Mucosa of descending colon (tissue), 3 donors: ENCODE measurements around the gene CYP46A1. TPM values are rescaled to one million over a fixed set of nuclear protein-coding genes. Genes with fewer than 3 reads are reported as not detected.
A peak's percentile ranks its signal among the peaks of the same experiment; 100 is the strongest.

Experiments used
- ATAC-seq: fragments of 200-7000 bp; cut with Tn5 transposase; one replicate; pipeline ENCODE4 v1.9.1; 2020; ENCODE audit warnings: mild to moderate bottlenecking, moderate library complexity
- DNase-seq, 3 donors: peaks; one replicate each; pipeline ENCODE4 v3.0.0-alpha.2; 2020
- H3K36me3 ChIP-seq: fragments of 200-600 bp; one replicate; pipeline ENCODE4 v1.8.0; 2021; ENCODE audit warnings: low read depth, mild to moderate bottlenecking
- H3K4me1 ChIP-seq: fragments of 200-600 bp; one replicate; pipeline ENCODE4 v1.8.0; 2021; ENCODE audit warnings: low read depth, mild to moderate bottlenecking
- H3K4me3 ChIP-seq: fragments of 200-600 bp; one replicate; pipeline ENCODE4 v1.8.0; 2021; ENCODE audit warnings: mild to moderate bottlenecking
- H3K9me3 ChIP-seq: fragments of 200-600 bp; one replicate; pipeline ENCODE4 v1.8.0; 2021; ENCODE audit warnings: mild to moderate bottlenecking
- intact Hi-C, 2 donors: fragments of 100-400 bp; cut with DNase I in 1 of 2; cut with micrococcal nuclease in 1 of 2; formaldehyde crosslinking; loops; one replicate each; pipeline versions ENCODE4 v1.11.0 to v1.11.1; 2022; cut with DNase I, micrococcal nuclease
- total RNA-seq, 3 donors: library from RNA; stranded (reverse); fragmentation: NEBNext Ultra II Directional in 2 of 3; extraction: Animal tissue kit (Norgen Biotek cat#: 25700) in 2 of 3; gene quantifications; one replicate each; pipeline versions ENCODE4 v1.2.1 to v1.2.4, GENCODE V29; 2021 to 2023
- TF ChIP-seq, protein P1 (sequence below): fragments of 200-600 bp; IDR thresholded peaks from one replicate; pipeline ENCODE4 v1.8.0; 2022; ENCODE audit warnings: antibody characterized with exemption, mild to moderate bottlenecking
- donor health status: DM: no; HTN: no; CAD: no; lungs with moderate emphysema.
- donor health status: DM: no; HTN: no; CAD: no.
- donor health status: DM: no; HTN: yes; CAD: no.

The CYP46A1 gene
- total RNA-seq, 3 donors from 2014 or later: 0.14 to 1.0 (median 0.22) TPM

DNA sequence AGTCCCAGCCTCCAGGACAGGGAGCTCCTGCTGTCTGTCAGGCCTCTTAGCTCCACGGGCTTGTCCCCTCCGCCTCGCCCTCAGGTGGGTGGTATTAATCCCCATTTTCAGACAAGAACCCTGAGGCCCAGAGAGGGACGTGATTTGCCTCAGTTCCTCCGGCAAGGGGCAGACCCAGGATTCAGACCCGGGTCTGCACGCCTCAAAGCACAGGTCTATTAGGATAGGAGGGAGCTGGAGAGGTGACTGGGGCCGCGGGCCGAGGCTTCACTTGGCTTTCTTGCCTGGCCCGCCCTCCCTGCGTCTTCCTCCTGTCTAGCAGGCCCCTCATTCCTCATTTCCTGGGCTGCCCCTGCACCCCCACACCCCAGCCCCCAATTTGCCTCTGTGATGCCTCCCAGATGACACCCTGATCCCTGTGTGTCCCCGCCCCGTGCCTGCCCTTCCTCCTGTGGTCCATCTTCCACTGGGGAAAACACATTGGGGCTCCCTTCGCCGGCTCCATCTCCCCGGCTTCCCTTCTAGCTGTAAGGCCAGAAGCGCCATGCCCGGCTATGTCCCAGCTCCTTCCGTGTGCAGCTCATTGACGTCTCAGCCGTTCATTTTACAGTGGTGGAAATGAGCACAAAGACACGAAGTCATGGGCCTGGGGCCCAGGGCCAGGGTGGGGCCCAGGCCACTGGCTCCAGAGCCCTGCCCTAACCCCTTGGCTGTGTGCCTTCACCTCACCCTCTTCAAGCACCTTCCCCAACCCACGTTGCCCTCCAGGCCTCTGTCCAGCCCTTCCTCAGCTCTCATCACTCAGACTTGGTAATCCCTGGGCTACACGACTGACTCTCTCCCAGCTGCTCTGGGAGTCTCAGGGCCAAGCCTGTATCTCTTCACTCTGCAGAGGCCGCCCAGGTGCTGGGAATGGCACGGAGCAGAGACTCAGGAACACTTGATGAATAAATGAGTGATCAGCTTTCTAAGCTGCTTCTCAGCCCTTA lies 15.5 kb upstream of the CYP46A1 start:
- H3K9me3 ChIP-seq: no peaks in the 10 kb centered on the region
- TF ChIP-seq, protein P1, sequence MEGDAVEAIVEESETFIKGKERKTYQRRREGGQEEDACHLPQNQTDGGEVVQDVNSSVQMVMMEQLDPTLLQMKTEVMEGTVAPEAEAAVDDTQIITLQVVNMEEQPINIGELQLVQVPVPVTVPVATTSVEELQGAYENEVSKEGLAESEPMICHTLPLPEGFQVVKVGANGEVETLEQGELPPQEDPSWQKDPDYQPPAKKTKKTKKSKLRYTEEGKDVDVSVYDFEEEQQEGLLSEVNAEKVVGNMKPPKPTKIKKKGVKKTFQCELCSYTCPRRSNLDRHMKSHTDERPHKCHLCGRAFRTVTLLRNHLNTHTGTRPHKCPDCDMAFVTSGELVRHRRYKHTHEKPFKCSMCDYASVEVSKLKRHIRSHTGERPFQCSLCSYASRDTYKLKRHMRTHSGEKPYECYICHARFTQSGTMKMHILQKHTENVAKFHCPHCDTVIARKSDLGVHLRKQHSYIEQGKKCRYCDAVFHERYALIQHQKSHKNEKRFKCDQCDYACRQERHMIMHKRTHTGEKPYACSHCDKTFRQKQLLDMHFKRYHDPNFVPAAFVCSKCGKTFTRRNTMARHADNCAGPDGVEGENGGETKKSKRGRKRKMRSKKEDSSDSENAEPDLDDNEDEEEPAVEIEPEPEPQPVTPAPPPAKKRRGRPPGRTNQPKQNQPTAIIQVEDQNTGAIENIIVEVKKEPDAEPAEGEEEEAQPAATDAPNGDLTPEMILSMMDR: no peak
- no peaks in the 10 kb centered on the region for H3K36me3 ChIP-seq
- H3K4me1 ChIP-seq: peaks cover 3% of the 10 kb centered on the region
- intact Hi-C loops: no loop called here
- DNase-seq: no peak
- no peak for ATAC-seq
- no peak overlapping the region for H3K4me3 ChIP-seq

DNA sequence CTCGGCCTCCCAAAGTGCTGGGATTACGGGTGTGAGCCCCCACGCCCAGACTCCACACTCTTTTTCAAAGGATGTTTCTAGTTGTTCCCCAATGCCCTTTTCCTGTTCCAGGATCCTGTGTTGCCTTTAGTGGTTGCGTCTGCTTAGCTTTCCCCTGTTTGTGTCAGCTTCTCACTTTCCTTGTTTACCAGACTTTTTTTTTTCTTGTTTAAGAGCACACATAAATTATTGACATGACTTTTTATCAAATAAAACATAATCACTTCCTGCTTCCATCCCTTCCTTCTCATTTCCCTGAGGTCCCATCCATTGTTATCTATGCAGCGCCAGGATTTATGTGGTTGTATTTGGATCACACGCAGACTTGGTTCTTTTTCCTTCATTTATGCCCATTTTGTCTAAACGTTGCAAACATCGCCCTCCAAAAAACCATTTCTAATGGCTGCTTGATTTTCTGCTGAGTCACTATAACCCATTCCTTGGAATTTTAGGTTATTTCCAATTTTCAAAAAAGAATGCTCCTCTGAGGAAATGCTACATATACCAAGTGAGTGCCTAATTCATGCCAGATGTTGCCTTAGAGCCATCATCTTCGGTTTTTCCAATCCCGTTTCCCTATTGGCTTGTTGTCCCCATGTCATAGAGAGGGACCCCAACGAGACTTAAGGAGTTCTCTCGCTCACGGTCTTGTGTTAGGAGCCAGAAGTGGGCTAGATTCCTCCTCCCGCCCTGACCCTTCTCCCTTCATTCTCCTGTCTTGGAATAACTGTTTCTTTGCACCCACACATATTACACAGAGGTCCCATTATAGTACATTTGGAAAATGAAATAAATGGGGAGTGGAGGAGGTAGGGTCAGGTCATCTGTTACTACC lies 13.5 kb upstream of the CYP46A1 start:
- intact Hi-C loops: no loop called here
- Histone ChIP-seq H3K9me3 (no peaks in the 10 kb centered on the region), H3K4me3 (no peak overlapping the region), H3K4me1 (peaks cover 3% of the 10 kb centered on the region), H3K36me3 (no peaks in the 10 kb centered on the region)
- TF ChIP-seq, protein P1: no peak
- DNase-seq (no peak), ATAC-seq (no peak)

DNA sequence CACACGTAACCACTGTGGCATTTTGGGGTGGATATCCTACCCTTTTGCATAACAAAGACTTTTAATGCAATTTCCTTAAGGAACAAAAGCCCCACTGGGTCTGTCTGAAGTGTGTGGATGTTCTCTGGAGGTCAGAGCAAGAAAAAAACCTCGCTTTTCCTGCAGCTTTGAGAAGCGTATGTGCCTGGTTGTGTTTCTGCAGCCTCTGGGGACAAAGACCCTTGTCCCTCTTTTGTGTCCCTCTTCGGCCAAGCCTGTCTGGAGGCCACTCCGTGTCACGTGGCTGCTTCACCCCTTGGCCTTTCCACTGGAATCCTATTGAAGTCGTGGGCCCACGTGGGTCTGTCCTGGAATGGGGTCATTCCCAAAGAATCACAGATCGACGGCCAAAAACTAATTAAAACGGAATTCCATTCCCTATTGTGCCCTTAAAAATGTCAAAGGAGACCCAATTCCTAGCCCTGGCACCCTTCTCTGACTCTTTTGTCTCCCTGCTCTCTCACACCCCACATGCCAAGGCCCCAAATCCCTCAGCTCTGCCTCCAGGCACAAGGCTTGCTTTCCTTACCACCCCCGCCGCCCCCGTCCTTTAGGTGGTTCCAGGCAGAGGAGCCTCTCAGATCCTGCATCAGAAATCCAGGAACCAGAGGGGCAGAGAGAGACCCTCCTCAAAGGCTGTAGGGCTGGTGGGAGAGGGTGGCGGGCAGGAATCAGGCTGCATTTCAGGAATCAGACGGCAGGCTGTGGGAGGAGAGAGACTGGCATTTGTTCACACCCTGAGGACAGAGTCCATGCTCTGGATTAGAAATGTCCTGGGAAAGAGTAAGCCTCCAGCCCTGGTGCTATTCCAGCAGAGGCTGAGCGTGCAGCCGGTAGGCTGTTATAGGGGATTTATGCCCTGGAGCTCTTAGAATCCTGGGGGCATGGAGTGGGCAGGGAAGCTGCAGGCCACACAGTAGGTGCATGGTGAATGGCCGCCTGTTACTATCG lies 12.6 kb upstream of the CYP46A1 start:
- H3K9me3 ChIP-seq: no peaks in the 10 kb centered on the region
- intact Hi-C loops: no loop called here
- H3K4me3 ChIP-seq: no peak overlapping the region
- no peaks in the 10 kb centered on the region for H3K36me3 ChIP-seq
- peak; percentile 85 for ATAC-seq
- TF ChIP-seq, protein P1: no peak
- peak in 2 of 3 donors; percentile 40 to 49 for DNase-seq
- peaks cover 3% of the 10 kb centered on the region for H3K4me1 ChIP-seq

DNA sequence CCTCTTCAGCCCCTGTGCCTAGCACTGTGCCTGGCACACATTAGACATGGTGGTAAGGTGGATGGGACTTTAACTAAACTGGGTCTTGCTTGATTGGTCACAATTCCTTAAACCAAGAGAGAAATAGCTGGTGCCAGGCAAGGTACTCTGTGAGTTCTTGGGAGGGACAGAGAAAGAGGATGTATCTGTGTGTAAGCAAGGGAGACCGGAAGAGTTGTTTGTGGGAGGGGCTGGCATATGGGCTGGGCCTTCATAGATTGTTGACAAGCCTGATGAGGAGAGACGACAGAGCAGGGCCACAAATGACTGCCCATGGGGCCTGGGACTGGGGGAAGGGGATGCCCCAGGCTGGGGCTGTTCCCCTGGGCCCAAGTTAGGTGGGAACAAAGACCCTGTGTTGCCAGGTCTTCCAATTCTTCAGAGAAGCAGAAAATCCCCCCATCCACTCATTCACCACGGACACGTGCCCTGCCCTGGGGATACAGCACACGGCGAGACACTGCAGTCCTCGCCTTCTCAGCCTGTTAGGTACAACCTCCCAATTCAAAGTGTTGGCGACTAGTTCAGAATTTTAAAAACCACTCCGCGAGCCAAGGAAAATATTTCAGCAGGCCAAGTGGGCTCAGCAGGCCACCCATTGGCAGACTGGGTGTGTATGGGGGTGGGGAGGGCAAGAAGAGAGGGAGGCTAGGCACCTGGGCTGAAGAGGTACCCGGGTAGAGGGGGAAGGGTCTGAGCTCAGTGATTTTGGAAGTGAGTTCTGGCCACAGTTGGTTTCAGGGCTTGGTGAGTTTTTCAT lies 11.4 kb upstream of the CYP46A1 start:
- ATAC-seq: peak; percentile 68
- intact Hi-C loops: no loop called here
- Histone ChIP-seq H3K4me1 (peaks cover 3% of the 10 kb centered on the region), H3K4me3 (no peak overlapping the region), H3K36me3 (no peaks in the 10 kb centered on the region), H3K9me3 (peaks cover 6% of the 10 kb centered on the region)
- TF ChIP-seq, protein P1: no peak
- DNase-seq: peak in 1 of 3 donors; percentile 47
